Fibroblast of villous mesenchyme (primary cell): ENCODE data around the gene TNFAIP3. TPM values are rescaled to one million over a fixed set of nuclear protein-coding genes. Genes with fewer than 3 reads are reported as not detected.

Source experiments
- DNase-seq: peaks from one replicate; pipeline ENCODE4 v3.0.0-alpha.2; 2010; ENCODE audit warnings: low read depth
- H3K4me3 ChIP-seq: 2 replicates; pipeline ENCODE4 v1.5.1; 2011; ENCODE audit warnings: low read depth, mild to moderate bottlenecking, low read length
- total RNA-seq: library from RNA; depleted of rRNA; stranded (reverse); fragments of >200 nt; gene quantifications from 2 replicates; pipeline ENCODE4 v1.2.3, GENCODE V29; 2012
- TF ChIP-seq, protein P1 (sequence below): IDR thresholded peaks from 2 replicates; pipeline ENCODE4 v1.5.1; 2012; ENCODE audit warnings: low read depth, mild to moderate bottlenecking, low read length; ENCODE audit not compliant: insufficient read depth

TNFAIP3 gene
- total RNA-seq, 1 donor: 3.9 TPM

DNA sequence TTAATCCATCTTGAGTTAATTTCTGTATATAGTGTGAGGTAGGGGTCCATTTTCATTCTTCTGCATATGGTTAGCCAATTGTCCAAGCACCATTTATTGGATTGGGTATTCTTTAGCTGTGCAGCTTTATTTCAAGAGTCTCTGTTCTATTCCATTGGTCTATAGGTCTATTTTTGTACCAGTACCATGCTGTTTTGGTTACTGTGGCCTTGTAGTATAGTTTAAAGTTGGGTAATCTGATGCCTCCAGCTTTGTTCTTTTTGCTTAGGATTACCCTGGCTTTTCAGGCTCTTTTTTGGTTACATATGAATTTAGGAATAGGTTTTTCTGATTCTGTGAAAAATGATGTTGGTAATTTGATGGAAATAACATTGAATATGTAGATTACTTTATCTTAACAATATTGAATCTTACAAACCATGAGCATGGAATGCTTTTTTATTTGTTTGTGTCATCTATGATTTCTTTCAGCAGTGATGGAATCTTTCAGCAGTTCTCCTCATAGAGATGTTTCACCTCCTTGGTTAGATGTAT, 47.0 kb downstream of the TNFAIP3 start:
- H3K4me3 ChIP-seq: no peak overlapping the region
- TF ChIP-seq, protein P1, sequence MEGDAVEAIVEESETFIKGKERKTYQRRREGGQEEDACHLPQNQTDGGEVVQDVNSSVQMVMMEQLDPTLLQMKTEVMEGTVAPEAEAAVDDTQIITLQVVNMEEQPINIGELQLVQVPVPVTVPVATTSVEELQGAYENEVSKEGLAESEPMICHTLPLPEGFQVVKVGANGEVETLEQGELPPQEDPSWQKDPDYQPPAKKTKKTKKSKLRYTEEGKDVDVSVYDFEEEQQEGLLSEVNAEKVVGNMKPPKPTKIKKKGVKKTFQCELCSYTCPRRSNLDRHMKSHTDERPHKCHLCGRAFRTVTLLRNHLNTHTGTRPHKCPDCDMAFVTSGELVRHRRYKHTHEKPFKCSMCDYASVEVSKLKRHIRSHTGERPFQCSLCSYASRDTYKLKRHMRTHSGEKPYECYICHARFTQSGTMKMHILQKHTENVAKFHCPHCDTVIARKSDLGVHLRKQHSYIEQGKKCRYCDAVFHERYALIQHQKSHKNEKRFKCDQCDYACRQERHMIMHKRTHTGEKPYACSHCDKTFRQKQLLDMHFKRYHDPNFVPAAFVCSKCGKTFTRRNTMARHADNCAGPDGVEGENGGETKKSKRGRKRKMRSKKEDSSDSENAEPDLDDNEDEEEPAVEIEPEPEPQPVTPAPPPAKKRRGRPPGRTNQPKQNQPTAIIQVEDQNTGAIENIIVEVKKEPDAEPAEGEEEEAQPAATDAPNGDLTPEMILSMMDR: no peak

DNA sequence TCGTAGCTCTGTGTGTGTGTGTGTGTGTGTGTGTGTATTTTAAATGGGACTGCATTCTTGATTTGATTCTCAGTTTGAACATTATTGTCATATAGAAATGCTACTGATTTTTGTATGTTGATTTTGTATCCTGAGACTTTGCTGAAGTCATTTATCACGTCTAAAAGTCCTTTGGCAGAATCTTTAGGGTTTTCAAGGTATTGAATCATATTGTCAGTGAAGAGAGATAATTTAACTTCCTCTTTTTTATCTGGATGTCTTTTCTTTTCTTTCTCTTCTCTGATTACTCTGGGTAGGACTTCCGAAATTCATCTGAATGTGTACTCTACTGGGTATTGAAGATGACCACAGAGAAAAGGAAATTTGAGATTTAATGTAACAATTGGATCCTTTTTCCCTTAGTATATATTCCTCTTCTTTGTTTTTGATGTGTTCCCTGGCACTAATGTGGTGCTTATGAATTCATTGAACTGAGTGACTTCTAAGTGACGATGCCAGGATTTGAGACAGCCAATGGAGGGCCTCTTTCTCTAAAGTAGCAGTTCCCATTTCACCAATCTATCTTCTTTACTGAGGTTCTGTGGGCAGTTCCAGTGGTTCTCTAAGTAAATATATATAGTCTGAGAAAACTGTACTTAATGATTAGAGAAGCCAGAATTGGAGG, 47.6 kb downstream of the TNFAIP3 start:
- TF ChIP-seq, protein P1: no peak
- no peak for DNase-seq
- H3K4me3 ChIP-seq: no peak overlapping the region

More for the DNA sequence above, 47.0 kb downstream of the TNFAIP3 start:
- DNase-seq: no peak

DNA sequence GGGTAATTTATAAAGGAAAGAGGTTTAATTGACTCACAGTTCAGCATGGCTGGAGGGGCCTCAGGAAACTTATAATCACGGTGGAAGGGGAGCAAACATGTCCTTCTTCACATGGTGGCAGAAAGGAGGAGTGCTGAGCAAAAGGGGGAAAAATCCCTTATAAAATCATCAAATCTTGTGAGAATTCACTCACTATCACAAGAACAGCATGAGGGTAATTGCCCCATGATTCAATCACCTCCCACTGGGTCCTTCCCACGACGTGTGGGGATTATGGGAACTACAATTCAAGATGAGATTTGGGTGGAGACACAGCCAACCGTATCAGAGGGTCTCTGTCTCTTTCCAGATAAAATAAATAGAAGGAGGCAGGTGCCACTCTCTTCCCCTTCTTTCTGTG, 48.7 kb downstream of the TNFAIP3 start:
- TF ChIP-seq, protein P1: no peak
- no peak for DNase-seq
- no peak overlapping the region for H3K4me3 ChIP-seq

GRCh38 chr6:137917551-137918325, 50.7 kb downstream of the TNFAIP3 start:
- no peak overlapping the region for H3K4me3 ChIP-seq
- TF ChIP-seq, protein P1: no peak
- DNase-seq: no peak

- TF ChIP-seq, protein P1: no peak
- no peak for DNase-seq
- H3K4me3 ChIP-seq: no peak overlapping the region
These were observed 52.4 kb downstream of the TNFAIP3 start for GRCh38 chr6:137919502-137919823.

GRCh38 chr6:137919837-137920730, 53.0 kb downstream of the TNFAIP3 start:
- TF ChIP-seq, protein P1: no peak
- no peak for DNase-seq
- no peak overlapping the region for H3K4me3 ChIP-seq
